WTC11 (cell line): ENCODE measurements around the gene ELOB. TPM values are rescaled to one million over a fixed set of nuclear protein-coding genes. Genes with fewer than 3 reads are reported as not detected.

Experiments
- ATAC-seq: fragments of 200-7000 bp; cut with Tn5 transposase; 2 replicates; pipeline ENCODE4 v1.10.0; 2021; ENCODE audit warnings: mild to moderate bottlenecking, moderate library complexity
- CTCF ChIA-PET: fragments of 300-600 bp; sonication (Branson Sonifier 250); formaldehyde crosslinking; loops from one replicate; lab custom pipeline; 2021; ENCODE audit warnings: antibody characterized with exemption; lab: Charles Lee
- POLR2A ChIA-PET: fragments of 350-600 bp; sonication (Branson Sonifier 250); formaldehyde crosslinking; loops from one replicate; lab custom pipeline; 2021; ENCODE audit warnings: antibody characterized with exemption; lab: Charles Lee
- DNase-seq: peaks from one replicate; pipeline ENCODE4 v3.0.0; 2021; ENCODE audit warnings: low spot score
- H3K27ac Mint-ChIP-seq: 2 replicates; pipeline ENCODE4 v1.8.0; 2021; ENCODE audit warnings: mixed read lengths
- H3K27me3 Mint-ChIP-seq: 2 replicates; pipeline ENCODE4 v1.8.0; 2021; ENCODE audit warnings: low read depth, mild to moderate bottlenecking, moderate library complexity, mixed read lengths
- H3K36me3 Mint-ChIP-seq: 2 replicates; pipeline ENCODE4 v1.8.0; 2021; ENCODE audit warnings: mixed read lengths
- H3K4me1 Mint-ChIP-seq: 2 replicates; pipeline ENCODE4 v1.8.0; 2022; ENCODE audit warnings: mixed read lengths
- H3K4me3 Mint-ChIP-seq: 2 replicates; pipeline ENCODE4 v1.8.0; 2021; ENCODE audit warnings: mild to moderate bottlenecking, moderate library complexity, mixed read lengths
- H3K9me3 Mint-ChIP-seq: 2 replicates; pipeline ENCODE4 v1.8.0; 2021; ENCODE audit warnings: mixed read lengths
- AFF4 ChIP-seq: sonication (generic); formaldehyde crosslinking; IDR thresholded peaks from 2 replicates; pipeline ENCODE4 v1.8.1; 2023; ENCODE audit warnings: mild to moderate bottlenecking, missing genetic modification reagents, borderline replicate concordance
- ELF4 ChIP-seq: sonication (generic); formaldehyde crosslinking; IDR thresholded peaks from 2 replicates; pipeline ENCODE4 v1.8.1; 2022; ENCODE audit warnings: low read depth, mild to moderate bottlenecking, moderate library complexity, missing genetic modification reagents
- ESRRA ChIP-seq: sonication (generic); formaldehyde crosslinking; IDR thresholded peaks from 2 replicates; pipeline ENCODE4 v1.8.1; 2022; ENCODE audit warnings: mild to moderate bottlenecking, missing genetic modification reagents, borderline replicate concordance
- ETV6 ChIP-seq: sonication (generic); formaldehyde crosslinking; IDR thresholded peaks from 2 replicates; pipeline ENCODE4 v1.8.1; 2022; ENCODE audit warnings: mild to moderate bottlenecking, missing genetic modification reagents
- HMGA2 ChIP-seq: fragments of 250-450 bp; sonication (Bioruptor Pico); IDR thresholded peaks from 2 replicates; pipeline ENCODE4 v1.4.0; 2021; ENCODE audit warnings: mild to moderate bottlenecking, moderate library complexity
- IRF2 ChIP-seq: sonication (generic); formaldehyde crosslinking; IDR thresholded peaks from 2 replicates; pipeline ENCODE4 v1.8.0; 2022; ENCODE audit warnings: low read depth, missing genetic modification reagents, borderline replicate concordance
- KAT7 ChIP-seq: sonication (generic); formaldehyde crosslinking; IDR thresholded peaks from 2 replicates; pipeline ENCODE4 v1.8.1; 2023; ENCODE audit warnings: missing genetic modification reagents, mild to moderate bottlenecking, borderline replicate concordance
- MYBL2 ChIP-seq: sonication (generic); formaldehyde crosslinking; IDR thresholded peaks from 2 replicates; pipeline ENCODE4 v1.8.1; 2023; ENCODE audit warnings: mild to moderate bottlenecking, moderate library complexity, missing genetic modification reagents
- NFE2L1 ChIP-seq: sonication (generic); formaldehyde crosslinking; IDR thresholded peaks from 2 replicates; pipeline ENCODE4 v1.8.1; 2023; ENCODE audit warnings: missing genetic modification reagents
- RELA ChIP-seq: sonication (generic); formaldehyde crosslinking; IDR thresholded peaks from 2 replicates; pipeline ENCODE4 v1.8.1; 2022; ENCODE audit warnings: missing genetic modification reagents, mild to moderate bottlenecking, borderline replicate concordance
- TCF7 ChIP-seq: sonication (generic); formaldehyde crosslinking; IDR thresholded peaks from 2 replicates; pipeline ENCODE4 v1.8.0; 2022; ENCODE audit warnings: mild to moderate bottlenecking, low read depth, missing genetic modification reagents, moderate library complexity
- ZMAT4 ChIP-seq: fragments of 250-450 bp; sonication (Bioruptor Pico); IDR thresholded peaks from 2 replicates; pipeline ENCODE4 v1.9.0; 2021; ENCODE audit warnings: mild to moderate bottlenecking
- ZNF138 ChIP-seq: sonication (generic); formaldehyde crosslinking; conservative IDR thresholded peaks from 2 replicates; pipeline ENCODE4 v1.8.1; 2022; ENCODE audit warnings: mild to moderate bottlenecking, moderate library complexity, missing genetic modification reagents
- ZNF232 ChIP-seq: sonication (generic); formaldehyde crosslinking; IDR thresholded peaks from 2 replicates; pipeline ENCODE4 v1.8.0; 2022; ENCODE audit warnings: mild to moderate bottlenecking, missing genetic modification reagents
- ZNF671 ChIP-seq: fragments of 250-450 bp; sonication (Bioruptor Pico); IDR thresholded peaks from 2 replicates; pipeline ENCODE4 v1.8.0; 2021; ENCODE audit warnings: mild to moderate bottlenecking
- total RNA-seq: library from RNA; stranded (reverse); gene quantifications from 3 replicates; pipeline ENCODE4 v1.2.3, GENCODE V29; 2021
- TF ChIP-seq, protein P1 (sequence below): fragments of 250-450 bp; sonication (Bioruptor Pico); IDR thresholded peaks from 2 replicates; pipeline ENCODE4 v1.9.0; 2021; ENCODE audit warnings: mild to moderate bottlenecking, borderline replicate concordance
- TF ChIP-seq, protein P2 (sequence below): fragments of 250-450 bp; sonication (Bioruptor Pico); IDR thresholded peaks from 2 replicates; pipeline ENCODE4 v1.9.0; 2021; ENCODE audit warnings: moderate library complexity, mild to moderate bottlenecking, inconsistent platforms, borderline replicate concordance
- TF ChIP-seq, protein P3 (sequence below): sonication (generic); formaldehyde crosslinking; conservative IDR thresholded peaks from 2 replicates; pipeline ENCODE4 v1.8.1; 2023; ENCODE audit warnings: mild to moderate bottlenecking, low read depth, missing genetic modification reagents, moderate library complexity
- TF ChIP-seq, protein P4 (sequence below): sonication (generic); formaldehyde crosslinking; IDR thresholded peaks from 2 replicates; pipeline ENCODE4 v1.8.1; 2022; ENCODE audit warnings: mild to moderate bottlenecking, missing genetic modification reagents, moderate library complexity, borderline replicate concordance
- TF ChIP-seq, protein P5 (sequence below): sonication (generic); formaldehyde crosslinking; IDR thresholded peaks from 2 replicates; pipeline ENCODE4 v1.8.0; 2022; ENCODE audit warnings: mild to moderate bottlenecking, missing genetic modification reagents

The ELOB gene
- total RNA-seq, 1 experiment from 2014 or later = 252 TPM

- CTCF ChIA-PET = no interaction called here
- ATAC-seq (no peak), DNase-seq (no peak)
- Mint-ChIP-seq H3K4me3 (no peak overlapping the region), H3K9me3 (no peaks in the 10 kb centered on the region), H3K4me1 (no peaks in the 10 kb centered on the region), H3K27me3 (no peaks in the 10 kb centered on the region), H3K27ac (no peak overlapping the region), H3K36me3 (0 out of 2 replicates have a peak, but pooled peaks cover 2% of the 10 kb centered on the region)
- POLR2A ChIA-PET = no interaction called here
- TF ChIP-seq, protein P1, sequence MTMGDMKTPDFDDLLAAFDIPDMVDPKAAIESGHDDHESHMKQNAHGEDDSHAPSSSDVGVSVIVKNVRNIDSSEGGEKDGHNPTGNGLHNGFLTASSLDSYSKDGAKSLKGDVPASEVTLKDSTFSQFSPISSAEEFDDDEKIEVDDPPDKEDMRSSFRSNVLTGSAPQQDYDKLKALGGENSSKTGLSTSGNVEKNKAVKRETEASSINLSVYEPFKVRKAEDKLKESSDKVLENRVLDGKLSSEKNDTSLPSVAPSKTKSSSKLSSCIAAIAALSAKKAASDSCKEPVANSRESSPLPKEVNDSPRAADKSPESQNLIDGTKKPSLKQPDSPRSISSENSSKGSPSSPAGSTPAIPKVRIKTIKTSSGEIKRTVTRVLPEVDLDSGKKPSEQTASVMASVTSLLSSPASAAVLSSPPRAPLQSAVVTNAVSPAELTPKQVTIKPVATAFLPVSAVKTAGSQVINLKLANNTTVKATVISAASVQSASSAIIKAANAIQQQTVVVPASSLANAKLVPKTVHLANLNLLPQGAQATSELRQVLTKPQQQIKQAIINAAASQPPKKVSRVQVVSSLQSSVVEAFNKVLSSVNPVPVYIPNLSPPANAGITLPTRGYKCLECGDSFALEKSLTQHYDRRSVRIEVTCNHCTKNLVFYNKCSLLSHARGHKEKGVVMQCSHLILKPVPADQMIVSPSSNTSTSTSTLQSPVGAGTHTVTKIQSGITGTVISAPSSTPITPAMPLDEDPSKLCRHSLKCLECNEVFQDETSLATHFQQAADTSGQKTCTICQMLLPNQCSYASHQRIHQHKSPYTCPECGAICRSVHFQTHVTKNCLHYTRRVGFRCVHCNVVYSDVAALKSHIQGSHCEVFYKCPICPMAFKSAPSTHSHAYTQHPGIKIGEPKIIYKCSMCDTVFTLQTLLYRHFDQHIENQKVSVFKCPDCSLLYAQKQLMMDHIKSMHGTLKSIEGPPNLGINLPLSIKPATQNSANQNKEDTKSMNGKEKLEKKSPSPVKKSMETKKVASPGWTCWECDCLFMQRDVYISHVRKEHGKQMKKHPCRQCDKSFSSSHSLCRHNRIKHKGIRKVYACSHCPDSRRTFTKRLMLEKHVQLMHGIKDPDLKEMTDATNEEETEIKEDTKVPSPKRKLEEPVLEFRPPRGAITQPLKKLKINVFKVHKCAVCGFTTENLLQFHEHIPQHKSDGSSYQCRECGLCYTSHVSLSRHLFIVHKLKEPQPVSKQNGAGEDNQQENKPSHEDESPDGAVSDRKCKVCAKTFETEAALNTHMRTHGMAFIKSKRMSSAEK (CRISPR knock-in tag) = no peak
- TF ChIP-seq ELF4 (CRISPR knock-in tag) (no peak), RELA (CRISPR knock-in tag) (no peak), AFF4 (CRISPR knock-in tag) (no peak), KAT7 (CRISPR knock-in tag) (no peak), ZNF138 (CRISPR knock-in tag) (no peak), ZMAT4 (CRISPR knock-in tag) (no peak), HMGA2 (CRISPR knock-in tag) (no peak)
- TF ChIP-seq, protein P2, sequence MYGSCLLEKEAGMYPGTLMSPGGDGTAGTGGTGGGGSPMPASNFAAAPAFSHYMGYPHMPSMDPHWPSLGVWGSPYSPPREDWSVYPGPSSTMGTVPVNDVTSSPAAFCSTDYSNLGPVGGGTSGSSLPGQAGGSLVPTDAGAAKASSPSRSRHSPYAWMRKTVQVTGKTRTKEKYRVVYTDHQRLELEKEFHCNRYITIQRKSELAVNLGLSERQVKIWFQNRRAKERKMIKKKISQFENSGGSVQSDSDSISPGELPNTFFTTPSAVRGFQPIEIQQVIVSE (CRISPR knock-in tag) = no peak
Observed at GRCh38 chr16:2744711-2745110, 32.4 kb downstream of the ELOB start.

- ChIA-PET CTCF (no interaction called here), POLR2A (no interaction called here)
- ATAC-seq (no peak), DNase-seq (no peak)
- no peaks in the 10 kb centered on the region for H3K27me3 Mint-ChIP-seq
- no peaks in the 10 kb centered on the region for H3K36me3 Mint-ChIP-seq
- H3K27ac Mint-ChIP-seq = no peak overlapping the region
- H3K4me1 Mint-ChIP-seq = no peaks in the 10 kb centered on the region
- H3K9me3 Mint-ChIP-seq = no peaks in the 10 kb centered on the region
- H3K4me3 Mint-ChIP-seq = no peak overlapping the region
- TF ChIP-seq, protein P3, sequence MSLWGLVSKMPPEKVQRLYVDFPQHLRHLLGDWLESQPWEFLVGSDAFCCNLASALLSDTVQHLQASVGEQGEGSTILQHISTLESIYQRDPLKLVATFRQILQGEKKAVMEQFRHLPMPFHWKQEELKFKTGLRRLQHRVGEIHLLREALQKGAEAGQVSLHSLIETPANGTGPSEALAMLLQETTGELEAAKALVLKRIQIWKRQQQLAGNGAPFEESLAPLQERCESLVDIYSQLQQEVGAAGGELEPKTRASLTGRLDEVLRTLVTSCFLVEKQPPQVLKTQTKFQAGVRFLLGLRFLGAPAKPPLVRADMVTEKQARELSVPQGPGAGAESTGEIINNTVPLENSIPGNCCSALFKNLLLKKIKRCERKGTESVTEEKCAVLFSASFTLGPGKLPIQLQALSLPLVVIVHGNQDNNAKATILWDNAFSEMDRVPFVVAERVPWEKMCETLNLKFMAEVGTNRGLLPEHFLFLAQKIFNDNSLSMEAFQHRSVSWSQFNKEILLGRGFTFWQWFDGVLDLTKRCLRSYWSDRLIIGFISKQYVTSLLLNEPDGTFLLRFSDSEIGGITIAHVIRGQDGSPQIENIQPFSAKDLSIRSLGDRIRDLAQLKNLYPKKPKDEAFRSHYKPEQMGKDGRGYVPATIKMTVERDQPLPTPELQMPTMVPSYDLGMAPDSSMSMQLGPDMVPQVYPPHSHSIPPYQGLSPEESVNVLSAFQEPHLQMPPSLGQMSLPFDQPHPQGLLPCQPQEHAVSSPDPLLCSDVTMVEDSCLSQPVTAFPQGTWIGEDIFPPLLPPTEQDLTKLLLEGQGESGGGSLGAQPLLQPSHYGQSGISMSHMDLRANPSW (CRISPR knock-in tag) = no peak
- TF ChIP-seq ETV6 (CRISPR knock-in tag) = no peak
- TF ChIP-seq HMGA2 (CRISPR knock-in tag) = no peak
- TF ChIP-seq ZNF232 (CRISPR knock-in tag) = no peak
- TF ChIP-seq, protein P4, sequence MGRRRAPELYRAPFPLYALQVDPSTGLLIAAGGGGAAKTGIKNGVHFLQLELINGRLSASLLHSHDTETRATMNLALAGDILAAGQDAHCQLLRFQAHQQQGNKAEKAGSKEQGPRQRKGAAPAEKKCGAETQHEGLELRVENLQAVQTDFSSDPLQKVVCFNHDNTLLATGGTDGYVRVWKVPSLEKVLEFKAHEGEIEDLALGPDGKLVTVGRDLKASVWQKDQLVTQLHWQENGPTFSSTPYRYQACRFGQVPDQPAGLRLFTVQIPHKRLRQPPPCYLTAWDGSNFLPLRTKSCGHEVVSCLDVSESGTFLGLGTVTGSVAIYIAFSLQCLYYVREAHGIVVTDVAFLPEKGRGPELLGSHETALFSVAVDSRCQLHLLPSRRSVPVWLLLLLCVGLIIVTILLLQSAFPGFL = no peak
- TF ChIP-seq TCF7 (CRISPR knock-in tag) = no peak
- TF ChIP-seq IRF2 = no peak
- TF ChIP-seq, protein P5, sequence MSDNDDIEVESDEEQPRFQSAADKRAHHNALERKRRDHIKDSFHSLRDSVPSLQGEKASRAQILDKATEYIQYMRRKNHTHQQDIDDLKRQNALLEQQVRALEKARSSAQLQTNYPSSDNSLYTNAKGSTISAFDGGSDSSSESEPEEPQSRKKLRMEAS (CRISPR knock-in tag) = no peak
- TF ChIP-seq ZNF671 (CRISPR knock-in tag) = no peak
- no peak for TF ChIP-seq NFE2L1
- TF ChIP-seq MYBL2 (CRISPR knock-in tag) = no peak
- no peak for TF ChIP-seq ESRRA (CRISPR knock-in tag)
Observed at GRCh38 chr16:2743007-2743810, 33.9 kb downstream of the ELOB start.
